GM12872 (cell line): ENCODE data around the gene DNPH1.

ENCODE experiments used
- CTCF ChIP-seq: IDR thresholded peaks from 3 replicates; pipeline ENCODE4 v1.5.1; 2011; ENCODE audit warnings: low read depth, mild to moderate bottlenecking, low read length, moderate library complexity; ENCODE audit not compliant: insufficient read depth

Gene DNPH1

GRCh38 chr6:43274916-43275597, 45.8 kb upstream of the DNPH1 start:
- no peak for TF ChIP-seq CTCF

GRCh38 chr6:43274127-43274915, 45.0 kb upstream of the DNPH1 start:
- TF ChIP-seq CTCF: no peak

- no peak for TF ChIP-seq CTCF
Observed at GRCh38 chr6:43273707-43274106, 44.4 kb upstream of the DNPH1 start.

GRCh38 chr6:43271944-43272343, 42.7 kb upstream of the DNPH1 start:
- TF ChIP-seq CTCF: no peak

GRCh38 chr6:43271103-43271815, 42.0 kb upstream of the DNPH1 start:
- no peak for TF ChIP-seq CTCF

- no peak for TF ChIP-seq CTCF
Observed at GRCh38 chr6:43269273-43270007, 40.2 kb upstream of the DNPH1 start.
